Activated CD4-positive, CD25-positive, alpha-beta regulatory T cell treated with anti-CD3 and anti-CD28 coated beads, Interleukin-2, amount 50 U/mL, for 16 hours (primary cell): Measurements from ENCODE around the gene PCDH9.

Experiments used
- DNase-seq: peaks from one replicate; pipeline ENCODE4 v3.0.0-alpha.2; 2020; ENCODE audit warnings: low read depth, low spot score

The PCDH9 gene

DNA sequence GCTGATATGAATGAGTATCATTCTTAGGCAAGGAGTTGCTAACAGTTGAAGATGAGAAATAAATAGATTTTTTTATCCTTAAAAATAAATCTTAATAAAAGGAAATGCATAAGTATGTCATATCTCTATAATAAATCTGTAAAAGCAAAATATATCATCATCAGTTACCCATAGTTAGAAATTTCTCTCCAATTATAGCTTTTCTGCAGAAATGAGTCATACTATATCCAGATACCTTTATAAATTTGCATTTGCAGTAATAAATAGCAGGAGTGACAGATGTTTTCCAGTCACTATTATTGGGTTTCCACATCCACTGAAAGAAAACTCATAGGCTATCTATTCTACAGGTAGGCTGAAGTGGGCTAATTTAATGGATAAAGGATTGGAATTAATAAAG is 829.8 kb downstream of the PCDH9 start:
- no peak for DNase-seq

- no peak for DNase-seq
Observed at GRCh38 chr13:66399873-66400272, 830.3 kb downstream of the PCDH9 start.

DNA sequence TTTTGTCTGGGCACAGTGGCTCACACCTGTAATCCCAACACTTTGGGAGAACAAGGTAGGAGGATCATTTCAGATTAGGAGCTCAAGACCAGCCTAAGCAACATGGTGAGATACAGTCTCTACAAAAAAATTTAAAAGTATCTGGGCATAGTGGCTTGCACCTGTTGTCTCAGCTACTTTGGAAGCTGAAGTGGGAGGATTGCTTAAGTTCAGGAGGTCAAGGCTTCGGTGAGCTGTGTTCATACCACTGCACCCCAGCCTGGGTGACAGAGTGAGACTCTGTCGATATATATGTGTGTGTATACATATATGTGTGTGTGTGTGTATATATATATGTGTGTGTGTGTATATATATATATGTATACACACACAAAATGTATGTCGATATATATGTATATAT is 833.0 kb downstream of the PCDH9 start:
- no peak for DNase-seq

GRCh38 chr13:66391322-66391721 is 838.8 kb downstream of the PCDH9 start:
- no peak for DNase-seq

- no peak for DNase-seq
Observed at GRCh38 chr13:66378894-66379293, 851.2 kb downstream of the PCDH9 start.

DNA sequence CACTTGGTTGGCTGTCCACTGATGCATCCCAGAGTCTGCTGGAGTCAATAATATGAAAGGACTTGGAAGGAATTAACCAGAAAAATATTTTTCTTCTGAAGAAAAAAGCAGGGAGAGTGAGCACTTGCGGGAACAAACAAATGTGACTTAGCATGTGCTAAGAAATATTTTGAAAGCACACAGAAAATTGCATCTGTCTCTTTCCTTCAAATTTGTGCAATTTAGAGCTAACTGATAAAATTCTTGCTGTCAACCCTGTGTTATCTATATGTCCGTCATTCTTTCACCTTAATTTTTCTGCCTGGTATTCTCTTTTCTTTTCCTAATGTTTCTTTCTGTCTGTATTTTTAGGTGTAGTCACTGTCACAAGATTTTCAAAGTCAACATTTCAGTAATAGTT is 852.6 kb downstream of the PCDH9 start:
- DNase-seq = no peak

DNA sequence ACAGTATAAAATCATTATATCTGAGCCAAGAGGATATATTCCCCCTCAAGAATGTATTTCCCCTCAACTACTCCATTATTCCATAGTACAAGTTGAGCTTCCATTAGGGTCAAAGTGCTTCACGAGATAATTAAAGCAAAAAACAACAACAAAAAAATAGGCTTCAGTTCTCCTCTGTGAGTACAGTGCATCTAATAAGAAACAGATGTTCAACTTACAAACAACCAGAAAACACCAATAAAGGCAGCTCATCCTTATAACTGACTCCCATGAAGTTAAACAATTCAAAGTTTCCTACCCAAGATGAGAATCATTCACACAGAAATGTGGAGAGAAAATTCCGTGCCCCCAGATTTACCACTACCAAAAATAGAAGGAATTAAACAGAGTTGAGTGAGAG is 854.4 kb downstream of the PCDH9 start:
- DNase-seq = no peak

GRCh38 chr13:66369666-66370065 is 860.5 kb downstream of the PCDH9 start:
- no peak for DNase-seq

GRCh38 chr13:66367356-66367755 is 862.8 kb downstream of the PCDH9 start:
- DNase-seq = no peak

DNA sequence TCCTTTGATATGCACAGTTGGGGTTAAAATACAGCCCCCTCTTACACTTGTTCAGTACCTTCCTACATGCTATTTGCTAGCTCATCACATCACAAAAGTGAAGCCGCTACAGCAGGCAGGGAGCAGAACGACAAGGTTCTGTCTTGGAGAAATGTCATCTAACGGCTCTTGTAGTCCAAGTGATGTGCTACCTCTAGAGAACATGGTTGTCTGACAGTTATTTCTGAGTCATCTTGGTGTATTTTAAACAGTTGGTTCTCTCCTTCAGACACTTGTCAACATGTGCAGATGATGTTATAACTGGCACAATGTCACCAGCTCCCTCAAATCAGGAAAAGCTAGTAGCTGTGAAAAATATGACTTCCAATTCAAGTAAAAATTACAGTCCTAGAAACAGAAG is 865.0 kb downstream of the PCDH9 start:
- no peak for DNase-seq

DNA sequence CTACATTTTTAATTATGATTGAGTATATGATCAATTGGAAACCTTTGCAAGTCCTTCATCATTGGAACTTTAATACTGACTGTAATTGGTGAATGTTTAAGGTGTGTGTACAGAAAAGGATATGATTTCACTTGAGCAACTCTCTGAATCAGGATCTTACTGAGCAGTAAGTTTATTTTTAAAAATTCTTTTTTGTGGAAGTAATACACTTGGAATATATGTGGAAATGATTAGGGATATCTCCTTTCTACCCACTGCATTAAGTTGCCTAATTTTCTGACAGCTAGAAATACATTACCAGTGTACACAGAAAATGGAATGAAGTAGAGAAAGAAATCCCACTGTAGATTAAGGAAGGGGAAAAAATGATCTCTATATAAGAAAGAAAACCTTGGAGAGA is 865.8 kb downstream of the PCDH9 start:
- DNase-seq = no peak

GRCh38 chr13:66362485-66362884 is 867.7 kb downstream of the PCDH9 start:
- DNase-seq = no peak

DNA sequence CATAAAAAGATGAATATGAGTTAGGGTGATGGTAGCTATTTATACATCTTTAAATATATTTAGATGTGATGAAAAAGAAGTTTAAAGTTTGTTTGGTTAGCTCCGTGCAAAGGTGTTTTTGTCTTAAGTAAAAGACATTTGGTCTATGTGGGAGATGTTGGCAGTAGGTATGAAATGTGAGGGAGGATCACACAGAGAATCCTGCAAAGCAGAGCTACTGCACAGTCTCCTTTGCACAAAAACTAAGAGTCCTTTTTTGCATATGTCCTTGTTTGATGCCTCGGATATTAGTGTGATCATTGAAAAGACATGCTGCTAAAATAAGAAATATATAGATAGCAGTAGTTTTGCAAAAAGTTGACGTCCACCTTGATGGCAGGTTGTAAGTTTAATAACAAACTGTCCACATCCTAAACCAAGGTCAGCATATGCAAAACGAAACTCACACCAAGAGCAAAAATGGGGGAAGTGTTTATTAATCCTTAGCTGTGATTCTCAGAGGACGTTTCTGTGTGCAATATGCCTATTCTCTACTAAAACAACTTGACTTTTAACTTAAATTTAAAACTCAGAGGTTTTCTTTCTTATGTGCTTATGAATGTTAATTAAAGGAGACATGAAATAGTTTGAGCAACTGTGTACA is 870.1 kb downstream of the PCDH9 start:
- DNase-seq = no peak

DNA sequence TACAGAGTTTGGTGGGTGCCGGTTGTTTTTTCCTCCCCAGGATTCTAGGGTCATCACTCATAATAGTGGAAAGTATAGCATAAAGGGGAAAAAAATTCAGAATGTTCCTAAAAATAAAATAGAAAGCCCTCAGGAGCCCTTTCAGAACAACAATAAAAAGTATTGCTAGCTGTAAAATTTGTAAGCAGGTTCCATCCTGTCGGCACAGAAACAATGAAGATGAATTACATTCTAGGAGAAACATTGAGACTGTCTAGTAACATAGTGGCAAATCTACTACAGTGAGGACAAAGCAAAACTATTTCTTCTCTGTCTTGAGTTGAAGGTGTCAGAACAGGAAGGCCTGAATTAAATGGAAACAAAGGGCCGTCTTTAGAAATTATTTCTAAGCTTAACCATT is 870.7 kb downstream of the PCDH9 start:
- DNase-seq = no peak

DNA sequence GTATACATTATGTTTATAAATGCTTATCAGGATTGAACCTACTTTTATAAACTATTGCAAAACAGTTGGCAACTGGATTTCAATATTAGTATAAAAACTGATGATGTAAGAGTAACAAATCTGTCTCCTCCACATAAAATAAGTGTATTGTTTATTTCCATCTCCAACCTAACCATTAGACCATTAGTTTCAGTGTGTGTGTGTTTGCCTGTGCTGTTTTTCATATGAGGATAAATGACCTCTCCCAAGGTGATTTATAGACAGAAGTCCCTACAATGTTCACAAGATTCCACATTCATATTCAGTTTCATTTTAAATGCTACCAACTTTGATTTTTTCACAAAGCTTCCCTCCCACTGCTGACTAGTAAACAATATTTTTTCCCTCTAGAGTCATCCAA is 871.6 kb downstream of the PCDH9 start:
- DNase-seq = no peak

GRCh38 chr13:66357463-66357862 is 872.7 kb downstream of the PCDH9 start:
- DNase-seq = no peak

DNA sequence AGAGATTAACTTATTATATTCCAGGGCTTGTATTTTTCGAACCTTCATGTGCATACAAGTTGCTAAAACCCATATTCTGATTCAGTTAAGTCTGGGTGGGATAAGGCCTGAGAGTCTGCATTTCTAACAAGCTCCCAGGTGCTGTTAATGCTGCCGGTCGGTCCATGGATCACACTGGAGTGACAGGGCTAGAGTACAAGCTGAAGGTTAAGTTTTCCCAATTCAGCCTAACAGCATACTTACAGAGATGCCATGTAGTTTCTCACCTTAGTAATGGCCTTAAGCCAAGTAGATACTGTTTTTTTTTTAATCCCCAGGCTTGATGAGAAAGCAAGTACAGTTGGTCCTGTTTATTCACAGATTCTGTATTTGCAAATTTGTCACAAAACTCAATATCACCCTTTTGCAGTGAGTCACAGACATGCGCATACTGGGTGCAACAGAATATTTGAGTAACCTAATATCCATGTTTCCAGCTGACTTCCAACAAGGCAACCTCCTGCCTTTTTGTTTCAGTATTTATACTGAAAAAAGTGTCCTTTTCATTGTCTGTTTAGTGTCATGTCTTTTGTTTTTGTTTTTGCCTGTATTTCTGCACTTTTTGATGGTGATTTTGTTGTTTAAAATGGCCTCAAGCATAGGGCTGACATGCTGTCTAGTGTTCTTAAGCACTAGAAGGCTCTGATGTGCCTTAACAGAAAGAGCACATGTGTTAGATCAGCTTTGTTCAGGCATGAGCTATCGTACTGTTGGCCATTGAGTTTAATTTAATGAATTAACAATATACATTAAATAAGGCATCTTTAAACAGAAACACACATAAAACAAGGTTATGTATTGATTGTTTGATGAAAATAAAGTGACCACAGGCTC is 875.0 kb downstream of the PCDH9 start:
- no peak for DNase-seq

- no peak for DNase-seq
Observed at GRCh38 chr13:66353664-66354063, 876.5 kb downstream of the PCDH9 start.

- DNase-seq = no peak
Observed at GRCh38 chr13:66349966-66350365, 880.2 kb downstream of the PCDH9 start.

DNA sequence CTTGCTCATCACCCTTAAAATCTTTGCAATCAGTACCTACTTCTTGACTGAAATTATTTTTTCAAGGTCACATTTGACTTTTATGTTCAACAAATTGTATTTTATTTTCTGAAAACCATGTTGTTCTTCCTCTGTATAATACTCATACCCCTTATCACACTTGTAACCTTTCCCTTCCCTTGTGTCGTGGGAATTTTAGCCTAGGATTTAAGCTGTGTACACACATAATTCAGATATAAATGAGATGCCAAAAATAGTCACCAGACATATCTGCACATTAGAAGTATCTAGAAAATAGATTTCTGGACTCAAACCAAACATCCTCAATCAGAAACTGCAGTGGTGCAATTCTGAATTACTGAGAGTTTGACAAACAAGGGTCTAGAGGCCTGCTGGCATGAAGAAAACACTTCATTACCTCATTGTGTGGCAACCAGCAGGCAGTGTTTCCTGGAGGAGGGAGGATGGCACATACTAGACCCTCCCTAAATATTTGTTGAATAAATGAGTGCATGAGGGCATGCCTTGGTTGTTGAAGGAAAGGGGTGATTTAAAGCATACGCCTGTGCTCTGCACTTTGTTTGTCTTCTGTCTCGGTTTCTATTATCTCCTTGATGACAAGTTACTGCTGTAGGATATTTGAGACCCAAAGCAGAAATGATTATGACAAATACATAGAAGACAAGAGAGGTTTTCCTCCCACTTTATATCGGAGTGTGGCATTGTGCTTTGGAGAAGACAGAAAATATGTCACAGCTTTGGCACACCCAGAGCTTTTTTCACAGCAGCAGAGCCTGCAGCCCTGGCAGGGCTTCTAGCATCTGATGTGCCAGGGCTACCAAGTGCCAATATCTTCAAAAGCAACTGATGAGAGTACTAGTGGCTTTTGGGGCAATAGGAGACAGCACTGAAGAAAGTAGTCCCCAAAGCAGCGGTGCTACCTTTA is 881.1 kb downstream of the PCDH9 start:
- DNase-seq = no peak

- no peak for DNase-seq
Observed at GRCh38 chr13:66347486-66348117, 882.5 kb downstream of the PCDH9 start.

DNA sequence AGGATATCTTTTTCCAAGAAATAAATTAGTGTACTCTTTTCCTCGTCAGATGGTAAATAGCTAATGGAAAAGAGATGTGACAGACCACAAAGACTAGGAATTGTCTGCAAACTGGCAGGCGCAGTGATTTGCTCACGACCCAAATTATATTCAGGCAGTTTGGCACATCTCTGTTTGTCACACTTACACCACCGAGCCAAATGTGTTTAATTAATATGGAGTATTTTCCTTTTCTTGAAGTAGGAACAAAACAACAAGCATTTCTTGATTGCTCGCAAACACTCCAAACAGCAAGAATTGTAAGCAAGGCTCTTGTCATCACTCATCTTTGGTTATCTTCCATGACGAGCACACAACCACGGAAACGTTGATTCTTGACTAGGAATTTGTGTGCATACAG is 884.2 kb downstream of the PCDH9 start:
- DNase-seq = no peak
